Esophagus (tissue), 2 donors: ENCODE results near the gene CDKN1A. TPM values are rescaled to one million over a fixed set of nuclear protein-coding genes. Genes with fewer than 3 reads are reported as not detected.
A peak's percentile ranks its signal among the peaks of the same experiment; 100 is the strongest.

ENCODE experiments used
- H3K27ac ChIP-seq, 2 donors: one replicate each; pipeline ENCODE4 v1.5.1; 2013; ENCODE audit warnings: low read depth in 2 of 2, mild to moderate bottlenecking in 2 of 2, inconsistent platforms in 1 of 2, low read length in 1 of 2, moderate library complexity in 1 of 2
- H3K27me3 ChIP-seq, 2 donors: one replicate each; pipeline ENCODE4 v1.6.1; 2013; ENCODE audit warnings: low read length in 2 of 2, control low read depth in 1 of 2, mild to moderate bottlenecking in 1 of 2; ENCODE audit not compliant: insufficient read depth in 2 of 2, control insufficient read depth in 1 of 2
- H3K36me3 ChIP-seq, 2 donors: one replicate each; pipeline ENCODE4 v1.6.1; 2013; ENCODE audit warnings: low read length in 1 of 2; ENCODE audit not compliant: control insufficient read depth in 2 of 2, insufficient read depth in 2 of 2
- H3K4me1 ChIP-seq, 2 donors: one replicate each; pipeline ENCODE4 v1.6.1; 2013; ENCODE audit warnings: low read length in 1 of 2; ENCODE audit not compliant: control insufficient read depth in 2 of 2, insufficient read depth in 2 of 2
- H3K4me3 ChIP-seq, 2 donors: one replicate each; pipeline ENCODE4 v1.5.1; 2013; ENCODE audit warnings: low read length in 2 of 2, mild to moderate bottlenecking in 2 of 2, low read depth in 1 of 2, moderate library complexity in 1 of 2
- H3K9me3 ChIP-seq, 2 donors: one replicate each; pipeline ENCODE4 v1.6.1; 2013; ENCODE audit warnings: mild to moderate bottlenecking in 2 of 2, low read depth in 1 of 2, low read length in 1 of 2, moderate library complexity in 1 of 2; ENCODE audit not compliant: control insufficient read depth in 2 of 2, insufficient read depth in 1 of 2
- WGBS, 2 donors: extraction: QIAGEN DNeasy Blood & Tissue Kit; methylation state at CpG; one replicate each; pipeline ENCODE4 v1.1.7; 2013; 5-methylcytosine and 5-hydroxymethylcytosine counted together
- polyA plus RNA-seq, 2 donors: library from polyadenylated mRNA; stranded (reverse); fragments of 200-250 nt; gene quantifications; one replicate each; pipeline ENCODE4 v1.2.3, GENCODE V29; 2013
- donor health status: healthy with polysubstance abuse.
- donor health status: Bipolar disorder and iron deficiency.

Gene CDKN1A
- polyA plus RNA-seq, 2 donors, result 36.9 to 114 TPM

GRCh38 chr6:36676141-36677058, 2.1 kb upstream of the CDKN1A start:
- peaks cover 2 to 7% of the 10 kb centered on the region in 2 donors for H3K4me1 ChIP-seq
- no peaks in the 10 kb centered on the region for H3K36me3 ChIP-seq
- no peak overlapping the region for H3K4me3 ChIP-seq
- H3K9me3 ChIP-seq, result no peaks in the 10 kb centered on the region
- peak overlapping the region; percentile 98 to 99 for H3K27ac ChIP-seq
- no peaks in the 10 kb centered on the region for H3K27me3 ChIP-seq
- 49 to 65% methylated on average over 4 of the region's 4 CpGs for WGBS, 2 donors

- H3K27me3 ChIP-seq, result no peaks in the 10 kb centered on the region
- H3K4me1 ChIP-seq, result peaks cover 2 to 7% of the 10 kb centered on the region in 2 donors
- WGBS, 2 donors, result 34 to 63% methylated on average over 7 of the region's 7 CpGs
- H3K36me3 ChIP-seq, result no peaks in the 10 kb centered on the region
- H3K4me3 ChIP-seq, result no peak overlapping the region
- peak overlapping the region; percentile 98 to 99 for H3K27ac ChIP-seq
- no peaks in the 10 kb centered on the region for H3K9me3 ChIP-seq
These were observed 1.3 kb upstream of the CDKN1A start for GRCh38 chr6:36677059-36677749.

- Histone ChIP-seq H3K27me3 (no peaks in the 10 kb centered on the region), H3K9me3 (no peaks in the 10 kb centered on the region), H3K4me3 (peak overlapping the region; percentile 5 to 83), H3K36me3 (no peaks in the 10 kb centered on the region), H3K27ac (peak overlapping the region; percentile 98 to 99), H3K4me1 (peaks cover 2 to 12% of the 10 kb centered on the region in 2 donors)
- WGBS, 2 donors, result 9 to 15% methylated on average over 10 of the region's 10 CpGs
These were observed 594 bp upstream of the CDKN1A start for GRCh38 chr6:36677753-36678487.

GRCh38 chr6:36679043-36679833, 724 bp downstream of the CDKN1A start:
- Histone ChIP-seq H3K27ac (peak overlapping the region; percentile 98 to 99), H3K4me1 (peaks cover 5 to 15% of the 10 kb centered on the region in 2 donors), H3K27me3 (no peaks in the 10 kb centered on the region), H3K4me3 (peak overlapping the region; percentile 79 to 83), H3K9me3 (no peaks in the 10 kb centered on the region), H3K36me3 (peaks cover under 1 to 6% of the 10 kb centered on the region in 2 donors)
- 1% methylated on average over 58 to 61 of the region's 61 CpGs for WGBS, 2 donors

- WGBS, 2 donors, result 22 to 35% methylated on average over 11 of the region's 11 CpGs
- Histone ChIP-seq H3K4me1 (peaks cover 2 to 8% of the 10 kb centered on the region in 2 donors), H3K9me3 (no peaks in the 10 kb centered on the region), H3K4me3 (no peak overlapping the region), H3K27me3 (no peaks in the 10 kb centered on the region), H3K27ac (peak overlapping the region; percentile 84 to 85), H3K36me3 (peaks cover 20 to 24% of the 10 kb centered on the region in 2 donors)
These were observed 4.0 kb downstream of the CDKN1A start for GRCh38 chr6:36682328-36683144.

GRCh38 chr6:36683145-36683655, 4.7 kb downstream of the CDKN1A start:
- H3K9me3 ChIP-seq, result no peaks in the 10 kb centered on the region
- H3K27me3 ChIP-seq, result no peaks in the 10 kb centered on the region
- peak overlapping the region; percentile 84 to 85 for H3K27ac ChIP-seq
- 63 to 69% methylated on average over 6 of the region's 6 CpGs for WGBS, 2 donors
- peaks cover 20 to 24% of the 10 kb centered on the region in 2 donors for H3K36me3 ChIP-seq
- peaks cover 2 to 8% of the 10 kb centered on the region in 2 donors for H3K4me1 ChIP-seq
- H3K4me3 ChIP-seq, result no peak overlapping the region

GRCh38 chr6:36683656-36684446, 5.3 kb downstream of the CDKN1A start:
- Histone ChIP-seq H3K4me3 (no peak overlapping the region), H3K27me3 (no peaks in the 10 kb centered on the region), H3K27ac (peak overlapping the region; percentile 84 to 85), H3K36me3 (peaks cover 20 to 24% of the 10 kb centered on the region in 2 donors), H3K4me1 (peaks cover 2 to 8% of the 10 kb centered on the region in 2 donors), H3K9me3 (no peaks in the 10 kb centered on the region)
- WGBS, 2 donors, result 92 to 96% methylated on average over 29 of the region's 29 CpGs

GRCh38 chr6:36684447-36684812, 5.9 kb downstream of the CDKN1A start:
- peaks cover 2 to 8% of the 10 kb centered on the region in 2 donors for H3K4me1 ChIP-seq

More at GRCh38 chr6:36684447-36684812, 5.9 kb downstream of the CDKN1A start:
- H3K36me3 ChIP-seq, result peaks cover 20 to 24% of the 10 kb centered on the region in 2 donors
- no peaks in the 10 kb centered on the region for H3K9me3 ChIP-seq
- H3K27ac ChIP-seq, result no peak overlapping the region
- H3K4me3 ChIP-seq, result no peak overlapping the region
- 91 to 95% methylated on average over 6 of the region's 6 CpGs for WGBS, 2 donors
- no peaks in the 10 kb centered on the region for H3K27me3 ChIP-seq
